ENCODE data around the gene PPP1R14C.

DNA sequence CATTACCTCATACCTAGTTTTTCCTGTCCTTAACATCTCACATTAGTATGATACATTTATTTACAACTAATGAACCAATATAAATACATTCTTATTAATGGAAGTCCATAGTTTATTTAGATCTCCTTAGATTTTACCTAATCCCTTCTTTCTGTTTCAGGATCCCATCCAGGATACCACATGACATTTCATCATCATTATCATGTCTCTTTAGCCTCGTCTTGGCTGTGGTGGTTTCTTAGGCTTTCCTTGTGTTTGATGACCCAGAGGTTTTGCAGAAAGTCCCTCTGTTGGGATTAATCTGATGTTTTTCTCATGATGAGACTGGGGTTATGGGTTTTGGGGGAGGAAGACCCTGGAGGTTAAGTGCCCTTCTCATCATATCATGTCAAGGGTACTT is 136.7 kb downstream of the PPP1R14C start:
- TF ChIP-seq, protein P1, sequence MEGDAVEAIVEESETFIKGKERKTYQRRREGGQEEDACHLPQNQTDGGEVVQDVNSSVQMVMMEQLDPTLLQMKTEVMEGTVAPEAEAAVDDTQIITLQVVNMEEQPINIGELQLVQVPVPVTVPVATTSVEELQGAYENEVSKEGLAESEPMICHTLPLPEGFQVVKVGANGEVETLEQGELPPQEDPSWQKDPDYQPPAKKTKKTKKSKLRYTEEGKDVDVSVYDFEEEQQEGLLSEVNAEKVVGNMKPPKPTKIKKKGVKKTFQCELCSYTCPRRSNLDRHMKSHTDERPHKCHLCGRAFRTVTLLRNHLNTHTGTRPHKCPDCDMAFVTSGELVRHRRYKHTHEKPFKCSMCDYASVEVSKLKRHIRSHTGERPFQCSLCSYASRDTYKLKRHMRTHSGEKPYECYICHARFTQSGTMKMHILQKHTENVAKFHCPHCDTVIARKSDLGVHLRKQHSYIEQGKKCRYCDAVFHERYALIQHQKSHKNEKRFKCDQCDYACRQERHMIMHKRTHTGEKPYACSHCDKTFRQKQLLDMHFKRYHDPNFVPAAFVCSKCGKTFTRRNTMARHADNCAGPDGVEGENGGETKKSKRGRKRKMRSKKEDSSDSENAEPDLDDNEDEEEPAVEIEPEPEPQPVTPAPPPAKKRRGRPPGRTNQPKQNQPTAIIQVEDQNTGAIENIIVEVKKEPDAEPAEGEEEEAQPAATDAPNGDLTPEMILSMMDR (IDR thresholded peaks at IDR 0.05; ENCODE audit: low read depth, low read length) = no peak
- no peak for TF ChIP-seq EZH2phosphoT487 (IDR thresholded peaks at IDR 0.05; ENCODE audit: low read depth)

Measured in OCI-LY3 (cell line).